ENCODE measurements around the gene OLIG3.

GRCh38 chr6:137510923-137511322, 16.7 kb upstream of the OLIG3 start:
- TF ChIP-seq, protein P1, sequence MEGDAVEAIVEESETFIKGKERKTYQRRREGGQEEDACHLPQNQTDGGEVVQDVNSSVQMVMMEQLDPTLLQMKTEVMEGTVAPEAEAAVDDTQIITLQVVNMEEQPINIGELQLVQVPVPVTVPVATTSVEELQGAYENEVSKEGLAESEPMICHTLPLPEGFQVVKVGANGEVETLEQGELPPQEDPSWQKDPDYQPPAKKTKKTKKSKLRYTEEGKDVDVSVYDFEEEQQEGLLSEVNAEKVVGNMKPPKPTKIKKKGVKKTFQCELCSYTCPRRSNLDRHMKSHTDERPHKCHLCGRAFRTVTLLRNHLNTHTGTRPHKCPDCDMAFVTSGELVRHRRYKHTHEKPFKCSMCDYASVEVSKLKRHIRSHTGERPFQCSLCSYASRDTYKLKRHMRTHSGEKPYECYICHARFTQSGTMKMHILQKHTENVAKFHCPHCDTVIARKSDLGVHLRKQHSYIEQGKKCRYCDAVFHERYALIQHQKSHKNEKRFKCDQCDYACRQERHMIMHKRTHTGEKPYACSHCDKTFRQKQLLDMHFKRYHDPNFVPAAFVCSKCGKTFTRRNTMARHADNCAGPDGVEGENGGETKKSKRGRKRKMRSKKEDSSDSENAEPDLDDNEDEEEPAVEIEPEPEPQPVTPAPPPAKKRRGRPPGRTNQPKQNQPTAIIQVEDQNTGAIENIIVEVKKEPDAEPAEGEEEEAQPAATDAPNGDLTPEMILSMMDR (IDR thresholded peaks at IDR 0.05; ENCODE audit: insufficient read depth, low read depth, low read length) = no peak
- no peak for TF ChIP-seq EZH2 (IDR thresholded peaks at IDR 0.05; ENCODE audit: insufficient read depth, low read length)

All from astrocyte (in vitro differentiated cells and primary cell).